ENCODE data around the gene TCF23. TPM values are rescaled to one million over a fixed set of nuclear protein-coding genes. Genes with fewer than 3 reads are reported as not detected.

Gene TCF23
- not detected in 2 replicates for total RNA-seq

GRCh38 chr2:27148801-27149439 lies at the start of gene TCF23:
TSS of gene TCF23 (plus strand) at chr2:27149004. CDS start at chr2:27149134, 130 bp downstream.

DNA sequence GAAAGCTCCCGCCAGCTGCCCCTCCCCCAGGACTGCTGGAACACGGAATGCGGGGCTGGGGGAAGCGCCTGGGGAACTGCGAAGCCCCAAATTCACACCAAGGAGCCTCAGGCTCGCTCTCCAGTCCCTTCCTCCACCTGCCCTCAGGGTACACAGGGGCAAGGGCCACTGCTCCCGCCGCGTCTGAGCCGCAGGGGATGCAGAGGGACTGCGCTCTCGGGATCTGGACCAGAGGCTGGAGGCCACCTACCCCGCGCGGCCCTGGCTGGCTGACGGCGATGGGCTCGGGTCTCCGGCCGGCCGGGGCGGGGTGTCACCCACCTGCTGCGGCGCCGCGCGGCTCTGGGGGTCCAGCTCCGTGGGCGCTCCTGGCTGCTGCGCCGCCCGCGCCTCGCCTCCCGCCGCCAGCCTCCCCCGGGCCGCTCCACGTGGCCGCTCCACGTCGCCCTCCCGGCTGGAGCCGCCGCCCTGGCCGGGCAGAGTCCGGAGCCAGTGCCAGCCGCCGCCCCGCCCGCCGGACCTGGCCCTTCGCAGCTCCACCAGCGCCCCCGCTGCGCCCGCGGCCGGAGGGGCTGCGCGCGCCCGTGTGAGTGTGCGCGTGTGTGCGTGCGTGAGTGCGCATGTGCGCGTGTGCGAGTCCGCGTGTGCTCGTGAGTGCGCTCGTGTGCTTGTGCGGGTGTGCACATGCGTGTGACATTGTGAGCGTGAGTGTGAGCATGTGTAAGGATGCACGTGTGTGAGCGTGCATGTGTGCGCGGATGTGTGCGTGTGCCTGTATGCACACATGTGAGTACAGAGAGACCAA lies 30.1 kb upstream of the TCF23 start, which contains the start of gene CGREF1:
Gene CGREF1 (minus strand): TSS at position 604 of the 805 bp plus-strand sequence. CDS start 14,762 bp downstream, outside the sequence.

GRCh38 chr2:27123302-27124150 lies 25.3 kb upstream of the TCF23 start, which contains the start of gene ABHD1:
TSS of gene ABHD1 (plus strand) at chr2:27123815. CDS start at chr2:27123949, 134 bp downstream.

DNA sequence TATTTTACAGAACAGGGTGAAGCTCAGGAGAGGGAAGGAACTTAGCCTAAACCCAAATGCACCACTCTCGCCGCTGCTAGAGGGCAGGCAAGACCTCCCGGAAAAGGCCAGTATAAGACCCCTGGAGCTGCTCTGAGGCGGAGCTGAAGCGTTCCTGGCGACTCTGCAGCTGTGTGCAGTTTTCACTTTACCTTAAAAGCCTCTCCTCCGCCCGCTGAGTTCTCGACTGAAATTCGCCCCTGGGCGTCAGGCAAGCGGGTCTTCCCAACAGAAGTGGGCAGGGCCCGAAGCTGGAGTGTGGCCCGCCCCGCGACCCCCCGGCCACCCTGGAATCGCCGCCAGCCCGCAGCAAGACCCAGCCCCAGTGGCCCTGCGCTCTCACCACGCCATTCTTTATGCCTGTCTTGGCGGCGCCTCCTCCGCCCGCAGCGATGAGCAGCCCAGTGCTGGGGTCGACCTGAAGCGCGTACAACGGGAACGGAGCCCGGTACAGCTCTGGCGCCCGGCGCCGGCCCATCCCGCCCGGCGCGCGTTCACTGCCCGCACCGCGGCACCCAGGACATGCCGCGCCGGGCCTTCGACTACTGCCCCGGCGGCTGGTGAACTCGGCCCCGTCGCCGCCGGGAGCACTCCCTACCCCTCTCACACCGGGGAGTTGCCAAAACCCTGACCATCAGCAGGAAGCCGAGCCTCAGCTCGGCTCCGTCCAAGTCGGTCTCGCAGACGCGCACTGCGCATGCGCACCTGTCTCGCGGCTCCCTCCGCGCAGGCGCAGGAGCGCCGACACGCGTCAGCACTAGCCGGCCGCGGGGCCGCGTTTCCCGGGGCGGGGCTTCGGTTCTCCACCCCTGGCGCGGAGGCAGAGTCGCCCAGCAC lies 14.7 kb upstream of the TCF23 start, which contains the start of gene PREB:
Gene PREB (minus strand): TSS at position 732 of the 876 bp plus-strand sequence. CDS start 215 bp downstream, at position 517.

GRCh38 chr2:27139310-27139709 lies 9.5 kb upstream of the TCF23 start, which contains the start of gene PRR30:
TSS of gene PRR30 (minus strand) at chr2:27139410. CDS start at chr2:27138329, 1,081 bp downstream.

Other genes starting within 250 kb of the TCF23 start
- 4.3 and 6.2 TPM in 2 replicates for gene MAPRE3, start 178.4 kb upstream of the TCF23 start, total RNA-seq
- 61.7 and 62.7 TPM in 2 replicates for gene TMEM214, start 116.0 kb upstream of the TCF23 start, total RNA-seq
- 25.9 and 31.5 TPM in 2 replicates for gene AGBL5, start 97.3 kb upstream of the TCF23 start, total RNA-seq
- 530 and 553 TPM in 2 replicates for gene OST4, start 77.3 kb upstream of the TCF23 start, total RNA-seq
- gene EMILIN1, start 70.4 kb upstream of the TCF23 start, total RNA-seq, result 397 and 406 TPM in 2 replicates
- 0.89 and 3.5 TPM in 2 replicates for gene KHK, start 62.2 kb upstream of the TCF23 start, total RNA-seq
- 0.29 and 1.8 TPM in 2 replicates for gene CGREF1, start 29.9 kb upstream of the TCF23 start, total RNA-seq
- not detected in 2 replicates for gene ABHD1, start 25.2 kb upstream of the TCF23 start, total RNA-seq
- 49.8 and 70.1 TPM in 2 replicates for gene PREB, start 14.4 kb upstream of the TCF23 start, total RNA-seq
- gene PRR30, start 9.6 kb upstream of the TCF23 start, total RNA-seq, result not detected in 2 replicates
- gene ATRAID, start 63.0 kb downstream of the TCF23 start, total RNA-seq, result 246 and 294 TPM in 2 replicates
- 21.0 and 24.8 TPM in 2 replicates for gene SLC5A6, start 63.3 kb downstream of the TCF23 start, total RNA-seq
- 41.5 and 65.4 TPM in 2 replicates for gene CAD, start 68.4 kb downstream of the TCF23 start, total RNA-seq
- gene SLC30A3, start 114.0 kb downstream of the TCF23 start, total RNA-seq, result not detected in 2 replicates
- gene DNAJC5G, start 126.4 kb downstream of the TCF23 start, total RNA-seq, result not detected in 2 replicates
- under 0.01 TPM in 1 of 2 replicates, not detected in the other for gene TRIM54, start 133.4 kb downstream of the TCF23 start, total RNA-seq
- not detected in 2 replicates for gene UCN, start 159.4 kb downstream of the TCF23 start, total RNA-seq
- gene MPV17, start 174.1 kb downstream of the TCF23 start, total RNA-seq, result 134 TPM in 2 replicates
- 50.5 and 53.7 TPM in 2 replicates for gene GTF3C2, start 207.8 kb downstream of the TCF23 start, total RNA-seq
- 39.9 and 53.0 TPM in 2 replicates for gene EIF2B4, start 221.3 kb downstream of the TCF23 start, total RNA-seq
- gene SNX17, start 221.6 kb downstream of the TCF23 start, total RNA-seq, result 194 and 201 TPM in 2 replicates
- 5.1 and 6.6 TPM in 2 replicates for gene ZNF513, start 231.7 kb downstream of the TCF23 start, total RNA-seq

Measured in myometrial cell (primary cell).